PC-3 (cell line): ENCODE data around the gene SEC16A. TPM values are rescaled to one million over a fixed set of nuclear protein-coding genes. Genes with fewer than 3 reads are reported as not detected.

ENCODE experiments used
- ATAC-seq: fragments of 200-7000 bp; cut with Tn5 transposase; 2 replicates; pipeline ENCODE4 v1.9.1; 2020; ENCODE audit warnings: mild to moderate bottlenecking, moderate library complexity
- BruUV-seq: library from RNA; stranded (reverse); fragments of 400-500 nt; replicated peaks from 2 replicates; lab custom pipeline; 2021; lab: Mats Ljungman, UMichigan
- CTCF ChIA-PET: fragments of 300-600 bp; sonication (Branson Sonifier 250); formaldehyde crosslinking; loops from one replicate; lab custom pipeline; 2022; ENCODE audit warnings: antibody characterized with exemption; lab: Charles Lee
- POLR2A ChIA-PET: fragments of 300-600 bp; sonication (Branson Sonifier 250); formaldehyde crosslinking; loops from one replicate; lab custom pipeline; 2022; ENCODE audit warnings: antibody characterized with exemption; ENCODE audit not compliant: unreplicated experiment; lab: Charles Lee
- DNase-seq: peaks from one replicate; pipeline ENCODE4 v3.0.0-alpha.2; 2015
- H2AFZ ChIP-seq: fragments of 300-600 bp; sonication (generic); 2 replicates; pipeline ENCODE4 v1.6.0; 2016; ENCODE audit warnings: antibody characterized with exemption, low read length
- H3F3A ChIP-seq: fragments of 300-600 bp; sonication (generic); one replicate; pipeline ENCODE4 v1.6.0; 2017; ENCODE audit warnings: antibody characterized with exemption, low read length, control low read depth, mild to moderate bottlenecking; ENCODE audit not compliant: unreplicated experiment
- H3K27ac ChIP-seq: fragments of 300-600 bp; sonication (generic); 2 replicates; pipeline ENCODE4 v1.5.1; 2016; ENCODE audit warnings: mild to moderate bottlenecking, low read length
- H3K27me3 ChIP-seq: fragments of 300-600 bp; sonication (generic); 2 replicates; pipeline ENCODE4 v1.6.1; 2016; ENCODE audit warnings: low read length, mixed read lengths
- H3K36me3 ChIP-seq: fragments of 300-600 bp; sonication (generic); 2 replicates; pipeline ENCODE4 v1.6.1; 2016; ENCODE audit warnings: low read depth, mixed run types, low read length, mixed read lengths
- H3K4me1 ChIP-seq: fragments of 300-600 bp; sonication (generic); 2 replicates; pipeline ENCODE4 v1.5.1; 2016; ENCODE audit warnings: low read length; ENCODE audit not compliant: insufficient read depth
- H3K4me2 ChIP-seq: fragments of 300-600 bp; sonication (generic); 2 replicates; pipeline ENCODE4 v1.6.0; 2016; ENCODE audit warnings: low read length
- H3K4me3 ChIP-seq: fragments of 300-600 bp; sonication (generic); 2 replicates; pipeline ENCODE4 v1.5.1; 2016; ENCODE audit warnings: mild to moderate bottlenecking, low read length, mixed read lengths
- H3K79me2 ChIP-seq: fragments of 300-600 bp; sonication (generic); 2 replicates; pipeline ENCODE4 v1.6.1; 2017; ENCODE audit warnings: low read length, mixed read lengths
- H3K9ac ChIP-seq: fragments of 300-600 bp; sonication (generic); 2 replicates; pipeline ENCODE4 v1.6.0; 2016; ENCODE audit warnings: mild to moderate bottlenecking, low read length
- H3K9me2 ChIP-seq: fragments of 300-600 bp; sonication (generic); replicated peaks from 2 replicates; pipeline ENCODE4 v1.6.1; 2016; ENCODE audit warnings: mixed run types, low read length, mixed read lengths
- H3K9me3 ChIP-seq: fragments of 300-600 bp; sonication (generic); 2 replicates; pipeline ENCODE4 v1.6.1; 2016; ENCODE audit warnings: low read length, mixed read lengths
- H4K20me1 ChIP-seq: fragments of 300-600 bp; sonication (generic); 2 replicates; pipeline ENCODE4 v1.6.1; 2016; ENCODE audit warnings: low read length, mixed read lengths
- EZH2 ChIP-seq: fragments of 300-600 bp; sonication (generic); IDR thresholded peaks from one replicate; pipeline ENCODE4 v1.6.1; 2017; ENCODE audit warnings: antibody characterized with exemption, mild to moderate bottlenecking, low read length; ENCODE audit not compliant: unreplicated experiment
- EZH2phosphoT487 ChIP-seq: fragments of 300-600 bp; sonication (generic); IDR thresholded peaks from 2 replicates; pipeline ENCODE4 v1.6.1; 2018; ENCODE audit warnings: mild to moderate bottlenecking, antibody characterized with exemption, low read length, borderline replicate concordance
- intact Hi-C: fragments of 100-400 bp; cut with micrococcal nuclease; formaldehyde crosslinking; loops from 2 replicates; pipeline ENCODE4 v1.9.0; 2023
- total RNA-seq: library from RNA; depleted of rRNA; stranded (reverse); fragments of >200 nt; gene quantifications from 2 replicates; pipeline ENCODE4 v1.2.3, GENCODE V29; 2014
- TF ChIP-seq, protein P1 (sequence below): fragments of 300-600 bp; sonication (generic); conservative IDR thresholded peaks from 2 replicates; pipeline ENCODE4 v1.5.1; 2017; ENCODE audit warnings: antibody characterized with exemption, low read depth, mild to moderate bottlenecking, low read length

SEC16A gene
- total RNA-seq, 1 experiment from 2014 or later: 28.3 TPM

GRCh38 chr9:136439481-136440408 lies 43.1 kb downstream of the SEC16A start, which contains the start of gene INPP5E:
INPP5E (minus strand) TSS chr9:136439845; CDS start chr9:136439419, 426 bp downstream.
- Histone ChIP-seq H3K36me3 (peaks cover 4% of the 10 kb centered on the region; the same call in 1 of the 2 replicates), H3K4me2 (peak within 1 kb of the TSS; percentile 87), H3K27me3 (no peaks in the 10 kb centered on the region), H3F3A (no peaks in the 10 kb centered on the region), H4K20me1 (peaks cover 8% of the 10 kb centered on the region; the same call in 1 of the 2 replicates), H3K4me3 (peak within 1 kb of the TSS; percentile 87), H3K27ac (no peak within 1 kb of the TSS), H3K79me2 (peaks cover 41% of the 10 kb centered on the region), H3K9me2 (no peaks in the 10 kb centered on the region), H3K4me1 (peaks cover 14% of the 10 kb centered on the region), H3K9ac (peak within 1 kb of the TSS; percentile 78), H3K9me3 (no peaks in the 10 kb centered on the region), H2AFZ (peak within 1 kb of the TSS; percentile 59)
- no peak for TF ChIP-seq EZH2
- TF ChIP-seq, protein P1, sequence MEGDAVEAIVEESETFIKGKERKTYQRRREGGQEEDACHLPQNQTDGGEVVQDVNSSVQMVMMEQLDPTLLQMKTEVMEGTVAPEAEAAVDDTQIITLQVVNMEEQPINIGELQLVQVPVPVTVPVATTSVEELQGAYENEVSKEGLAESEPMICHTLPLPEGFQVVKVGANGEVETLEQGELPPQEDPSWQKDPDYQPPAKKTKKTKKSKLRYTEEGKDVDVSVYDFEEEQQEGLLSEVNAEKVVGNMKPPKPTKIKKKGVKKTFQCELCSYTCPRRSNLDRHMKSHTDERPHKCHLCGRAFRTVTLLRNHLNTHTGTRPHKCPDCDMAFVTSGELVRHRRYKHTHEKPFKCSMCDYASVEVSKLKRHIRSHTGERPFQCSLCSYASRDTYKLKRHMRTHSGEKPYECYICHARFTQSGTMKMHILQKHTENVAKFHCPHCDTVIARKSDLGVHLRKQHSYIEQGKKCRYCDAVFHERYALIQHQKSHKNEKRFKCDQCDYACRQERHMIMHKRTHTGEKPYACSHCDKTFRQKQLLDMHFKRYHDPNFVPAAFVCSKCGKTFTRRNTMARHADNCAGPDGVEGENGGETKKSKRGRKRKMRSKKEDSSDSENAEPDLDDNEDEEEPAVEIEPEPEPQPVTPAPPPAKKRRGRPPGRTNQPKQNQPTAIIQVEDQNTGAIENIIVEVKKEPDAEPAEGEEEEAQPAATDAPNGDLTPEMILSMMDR: peak; percentile 35
- no peak for TF ChIP-seq EZH2phosphoT487
- ATAC-seq (peak; percentile 77), DNase-seq (peak; percentile 63)
- intact Hi-C loops: no loop called here
- POLR2A ChIA-PET: no interaction called here
- CTCF ChIA-PET: interaction anchor here (0.7 kb wide), 1 partner anchor 814 kb away, joined by 4 read pairs; no protein-coding TSS in a partner anchor
- BruUV-seq: no TSS peak

GRCh38 chr9:136438548-136439480 lies 44.0 kb downstream of the SEC16A start:
- BruUV-seq: no TSS peak
- ChIA-PET CTCF (no interaction called here), POLR2A (no interaction called here)
- Histone ChIP-seq H3K36me3 (peaks cover 1% of the 10 kb centered on the region; the same call in 1 of the 2 replicates), H3F3A (no peaks in the 10 kb centered on the region), H3K79me2 (peaks cover 41% of the 10 kb centered on the region), H2AFZ (peak overlapping the region; percentile 59), H3K4me1 (peaks cover 14% of the 10 kb centered on the region), H3K9me2 (no peaks in the 10 kb centered on the region), H3K4me3 (peak overlapping the region; percentile 87), H3K9me3 (no peaks in the 10 kb centered on the region), H4K20me1 (peaks cover 8% of the 10 kb centered on the region; the same call in 1 of the 2 replicates), H3K9ac (peak overlapping the region; percentile 78), H3K27ac (no peak overlapping the region), H3K27me3 (no peaks in the 10 kb centered on the region), H3K4me2 (peak overlapping the region; percentile 87)
- DNase-seq (peak; percentile 16), ATAC-seq (peak; percentile 39)
- TF ChIP-seq, protein P1: no peak
- no peak for TF ChIP-seq EZH2phosphoT487
- no peak for TF ChIP-seq EZH2
- intact Hi-C loops: no loop called here
